ENCODE measurements around the gene DDN.

The DDN gene

GRCh38 chr12:48956279-48957140 is 42.7 kb downstream of the DDN start:
- Histone ChIP-seq H3K36me3 (ENCODE audit: insufficient read depth, low read length) (peaks cover 23% of the 10 kb centered on the region; the same call in 1 of the 2 replicates), H3K9me3 (ENCODE audit: low read length) (no peaks in the 10 kb centered on the region), H3K4me1 (ENCODE audit: insufficient read depth, low read length, severe bottlenecking) (peaks cover 32% of the 10 kb centered on the region), H3K4me2 (ENCODE audit: low read length) (peak overlapping the region; percentile 89), H3K79me2 (ENCODE audit: insufficient read depth, low read length) (peaks cover 18% of the 10 kb centered on the region; the same call in 1 of the 2 replicates), H3K9me2 (ENCODE audit: low read depth, low read length) (no peaks in the 10 kb centered on the region), H3K4me3 (ENCODE audit: low read depth, low read length, poor library complexity, severe bottlenecking) (peak overlapping the region; percentile 75), H2AFZ (ENCODE audit: low read length) (no peak overlapping the region), H3F3A (ENCODE audit: insufficient read depth, low read length) (no peaks in the 10 kb centered on the region), H3K27me3 (ENCODE audit: insufficient read depth, low read length) (no peaks in the 10 kb centered on the region), H3K27ac (ENCODE audit: low read depth, low read length, poor library complexity, severe bottlenecking) (no peak overlapping the region), H3K9ac (ENCODE audit: low read length) (peak overlapping the region; percentile 70), H4K20me1 (ENCODE audit: insufficient read depth, low read length) (no peaks in the 10 kb centered on the region)
- TF ChIP-seq EZH2 (IDR thresholded peaks at IDR 0.05; ENCODE audit: borderline replicate concordance, low read length) (no peak), CTCF (IDR thresholded peaks at IDR 0.05; ENCODE audit: low read length) (peak; percentile 35; the same call in 1 of the 2 replicates)

- Histone ChIP-seq H3K4me3 (ENCODE audit: low read depth, low read length, poor library complexity, severe bottlenecking) (no peak overlapping the region), H3K79me2 (ENCODE audit: insufficient read depth, low read length) (peaks cover 18% of the 10 kb centered on the region; the same call in 1 of the 2 replicates), H3K27me3 (ENCODE audit: insufficient read depth, low read length) (no peaks in the 10 kb centered on the region), H3K9ac (ENCODE audit: low read length) (no peak overlapping the region), H4K20me1 (ENCODE audit: insufficient read depth, low read length) (no peaks in the 10 kb centered on the region), H3K9me3 (ENCODE audit: low read length) (no peaks in the 10 kb centered on the region), H3F3A (ENCODE audit: insufficient read depth, low read length) (no peaks in the 10 kb centered on the region), H3K4me2 (ENCODE audit: low read length) (peak overlapping the region; percentile 89; the same call in 1 of the 2 replicates), H2AFZ (ENCODE audit: low read length) (no peak overlapping the region), H3K4me1 (ENCODE audit: insufficient read depth, low read length, severe bottlenecking) (peaks cover 32% of the 10 kb centered on the region), H3K27ac (ENCODE audit: low read depth, low read length, poor library complexity, severe bottlenecking) (peak overlapping the region; percentile 16), H3K9me2 (ENCODE audit: low read depth, low read length) (no peaks in the 10 kb centered on the region), H3K36me3 (ENCODE audit: insufficient read depth, low read length) (peaks cover 23% of the 10 kb centered on the region; the same call in 1 of the 2 replicates)
- TF ChIP-seq CTCF (IDR thresholded peaks at IDR 0.05; ENCODE audit: low read length) (no peak), EZH2 (IDR thresholded peaks at IDR 0.05; ENCODE audit: borderline replicate concordance, low read length) (no peak)
Observed at GRCh38 chr12:48954841-48955501, 44.2 kb downstream of the DDN start.

GRCh38 chr12:48954061-48954460 is 45.1 kb downstream of the DDN start:
- Histone ChIP-seq H3K4me2 (ENCODE audit: low read length) (no peak overlapping the region), H2AFZ (ENCODE audit: low read length) (no peak overlapping the region), H3K9me2 (ENCODE audit: low read depth, low read length) (no peaks in the 10 kb centered on the region), H4K20me1 (ENCODE audit: insufficient read depth, low read length) (no peaks in the 10 kb centered on the region), H3F3A (ENCODE audit: insufficient read depth, low read length) (no peaks in the 10 kb centered on the region), H3K36me3 (ENCODE audit: insufficient read depth, low read length) (peaks cover 23% of the 10 kb centered on the region; the same call in 1 of the 2 replicates), H3K27ac (ENCODE audit: low read depth, low read length, poor library complexity, severe bottlenecking) (no peak overlapping the region), H3K4me3 (ENCODE audit: low read depth, low read length, poor library complexity, severe bottlenecking) (no peak overlapping the region), H3K9me3 (ENCODE audit: low read length) (no peaks in the 10 kb centered on the region), H3K79me2 (ENCODE audit: insufficient read depth, low read length) (peaks cover 18% of the 10 kb centered on the region; the same call in 1 of the 2 replicates), H3K4me1 (ENCODE audit: insufficient read depth, low read length, severe bottlenecking) (peaks cover 32% of the 10 kb centered on the region), H3K9ac (ENCODE audit: low read length) (no peak overlapping the region), H3K27me3 (ENCODE audit: insufficient read depth, low read length) (no peaks in the 10 kb centered on the region)
- TF ChIP-seq EZH2 (IDR thresholded peaks at IDR 0.05; ENCODE audit: borderline replicate concordance, low read length) (no peak), CTCF (IDR thresholded peaks at IDR 0.05; ENCODE audit: low read length) (no peak)

All from OCI-LY1 (cell line).